MM.1S (cell line): ENCODE results near the gene SOCS4.

Source experiments
- DNase-seq: peaks from one replicate; pipeline ENCODE4 v3.0.0-alpha.2; 2015
- H2AFZ ChIP-seq: fragments of 300-600 bp; sonication (generic); 2 replicates; pipeline ENCODE4 v1.6.0; 2016; ENCODE audit warnings: antibody characterized with exemption, low read length
- H3F3A ChIP-seq: fragments of 300-600 bp; sonication (generic); 2 replicates; pipeline ENCODE4 v1.6.1; 2016; ENCODE audit warnings: mild to moderate bottlenecking, antibody characterized with exemption, low read length, moderate library complexity, mixed read lengths; ENCODE audit not compliant: insufficient read depth
- H3K27ac ChIP-seq: fragments of 300-600 bp; sonication (generic); 2 replicates; pipeline ENCODE4 v1.5.1; 2016; ENCODE audit warnings: mild to moderate bottlenecking, low read length
- H3K27me3 ChIP-seq: fragments of 300-600 bp; sonication (generic); replicated peaks from 2 replicates; pipeline ENCODE4 v1.6.0; 2016; ENCODE audit warnings: low read length; ENCODE audit not compliant: insufficient read depth
- H3K36me3 ChIP-seq: fragments of 300-600 bp; sonication (generic); replicated peaks from 2 replicates; pipeline ENCODE4 v1.6.1; 2016; ENCODE audit warnings: mild to moderate bottlenecking, low read length, mixed read lengths; ENCODE audit not compliant: insufficient read depth
- H3K4me1 ChIP-seq: fragments of 300-600 bp; sonication (generic); 2 replicates; pipeline ENCODE4 v1.6.1; 2016; ENCODE audit warnings: low read length, mixed read lengths
- H3K4me2 ChIP-seq: fragments of 300-600 bp; sonication (generic); 2 replicates; pipeline ENCODE4 v1.6.0; 2016; ENCODE audit warnings: low read depth, low read length
- H3K4me3 ChIP-seq: fragments of 300-600 bp; sonication (generic); 2 replicates; pipeline ENCODE4 v1.5.1; 2016; ENCODE audit warnings: low read length, mixed read lengths
- H3K79me2 ChIP-seq: fragments of 300-600 bp; sonication (generic); 2 replicates; pipeline ENCODE4 v1.6.1; 2016; ENCODE audit warnings: mixed run types, low read length, mixed read lengths
- H3K9ac ChIP-seq: fragments of 300-600 bp; sonication (generic); 2 replicates; pipeline ENCODE4 v1.6.1; 2016; ENCODE audit warnings: low read length, mixed read lengths
- H3K9me2 ChIP-seq: fragments of 300-600 bp; sonication (generic); replicated peaks from 2 replicates; pipeline ENCODE4 v1.6.1; 2016; ENCODE audit warnings: mild to moderate bottlenecking, low read length, mixed read lengths; ENCODE audit not compliant: insufficient read depth
- H3K9me3 ChIP-seq: fragments of 300-600 bp; sonication (generic); replicated peaks from 2 replicates; pipeline ENCODE4 v1.6.1; 2016; ENCODE audit warnings: mild to moderate bottlenecking, low read length, mixed read lengths; ENCODE audit not compliant: insufficient read depth
- H4K20me1 ChIP-seq: fragments of 300-600 bp; sonication (generic); 2 replicates; pipeline ENCODE4 v1.6.1; 2016; ENCODE audit warnings: mild to moderate bottlenecking, low read length, moderate library complexity, mixed read lengths; ENCODE audit not compliant: insufficient read depth
- CTCF ChIP-seq: fragments of 300-600 bp; sonication (generic); IDR thresholded peaks from 2 replicates; pipeline ENCODE4 v1.5.1; 2016; ENCODE audit warnings: antibody characterized with exemption, low read length, mixed read lengths
- EZH2 ChIP-seq: fragments of 300-600 bp; sonication (generic); optimal IDR thresholded peaks from 2 replicates; pipeline ENCODE3; 2017; ENCODE audit warnings: low read depth, mild to moderate bottlenecking, antibody characterized with exemption, low read length, mixed read lengths
- EZH2phosphoT487 ChIP-seq: fragments of 300-600 bp; sonication (generic); IDR thresholded peaks from 2 replicates; pipeline ENCODE4 v1.6.1; 2018; ENCODE audit warnings: antibody characterized with exemption, low read length

The SOCS4 gene

DNA sequence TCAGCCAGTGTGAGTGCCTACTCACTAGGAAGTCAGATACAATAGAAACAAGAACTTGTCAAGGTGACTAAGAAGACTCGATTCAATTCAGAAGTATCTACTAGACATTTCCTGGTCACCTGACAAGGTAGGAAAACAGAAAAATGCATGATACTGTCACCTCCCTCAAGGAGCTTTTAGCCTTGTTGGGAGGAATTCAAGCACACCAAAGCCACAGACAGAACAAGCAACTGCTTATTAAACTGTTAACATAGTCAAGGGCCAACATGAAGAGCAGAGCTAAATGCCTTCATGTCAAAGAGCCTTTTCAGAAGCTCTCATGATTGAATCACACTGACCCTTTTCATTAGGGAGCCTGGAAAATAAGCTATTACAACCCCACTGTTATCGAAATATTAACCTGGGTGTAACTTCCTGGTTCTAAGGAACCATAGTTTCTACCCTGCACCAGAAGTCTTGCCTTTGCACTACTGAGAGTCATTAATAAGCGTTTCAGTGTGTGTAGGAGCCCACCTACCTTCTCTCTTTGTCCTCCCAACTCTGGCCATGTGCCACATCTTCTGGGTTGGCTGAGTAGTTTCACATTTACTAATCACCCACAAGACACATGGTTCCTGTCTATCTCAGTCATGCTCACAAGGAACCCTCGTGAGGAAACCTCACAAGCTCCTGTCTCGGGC, 71.0 kb downstream of the SOCS4 start:
- Histone ChIP-seq H3F3A (peaks cover 11% of the 10 kb centered on the region), H2AFZ (peak overlapping the region; percentile 53), H3K4me2 (no peak overlapping the region), H3K9ac (no peak overlapping the region), H3K9me2 (no peaks in the 10 kb centered on the region), H3K4me3 (no peak overlapping the region), H3K27me3 (no peaks in the 10 kb centered on the region), H3K4me1 (peaks cover 18% of the 10 kb centered on the region), H3K79me2 (no peaks in the 10 kb centered on the region), H4K20me1 (no peaks in the 10 kb centered on the region), H3K27ac (no peak overlapping the region; the same call in 1 of the 2 replicates), H3K9me3 (no peaks in the 10 kb centered on the region), H3K36me3 (no peaks in the 10 kb centered on the region)
- DNase-seq: peak; percentile 30
- TF ChIP-seq EZH2phosphoT487 (no peak), EZH2 (no peak), CTCF (no peak)

GRCh38 chr14:55098561-55098898, 71.5 kb downstream of the SOCS4 start:
- Histone ChIP-seq H4K20me1 (no peaks in the 10 kb centered on the region), H3K4me2 (no peak overlapping the region), H3K36me3 (no peaks in the 10 kb centered on the region), H3K9ac (no peak overlapping the region), H3K4me3 (no peak overlapping the region), H3K9me3 (no peaks in the 10 kb centered on the region), H3K4me1 (peaks cover 23% of the 10 kb centered on the region), H3K27me3 (no peaks in the 10 kb centered on the region), H2AFZ (peak overlapping the region; percentile 53), H3F3A (peaks cover 16% of the 10 kb centered on the region), H3K79me2 (no peaks in the 10 kb centered on the region), H3K27ac (no peak overlapping the region; the same call in 1 of the 2 replicates), H3K9me2 (no peaks in the 10 kb centered on the region)
- no peak for DNase-seq
- TF ChIP-seq CTCF (no peak), EZH2 (no peak), EZH2phosphoT487 (no peak)
